Osteoblast (primary cell): ENCODE results near the gene PGBD5. TPM values are rescaled to one million over a fixed set of nuclear protein-coding genes. Genes with fewer than 3 reads are reported as not detected.
A peak's percentile ranks its signal among the peaks of the same experiment; 100 is the strongest.

Experiments
- DNase-seq: peaks from one replicate; pipeline ENCODE4 v3.0.0; 2011; ENCODE audit warnings: low spot score, mixed read lengths; ENCODE audit not compliant: insufficient read length; ENCODE audit errors: missing footprints
- H2AFZ ChIP-seq: 2 replicates; pipeline ENCODE4 v1.6.0; 2011; ENCODE audit warnings: mild to moderate bottlenecking, low read length
- H3K27ac ChIP-seq: 2 replicates; pipeline ENCODE4 v1.5.1; 2011; ENCODE audit warnings: mild to moderate bottlenecking, low read depth, low read length, moderate library complexity
- H3K27me3 ChIP-seq: 2 replicates; pipeline ENCODE4 v1.6.0; 2012; ENCODE audit warnings: mild to moderate bottlenecking, control low read depth, inconsistent platforms, low read length, moderate library complexity; ENCODE audit not compliant: insufficient read depth
- H3K36me3 ChIP-seq: 2 replicates; pipeline ENCODE4 v1.5.1; 2011; ENCODE audit warnings: mild to moderate bottlenecking, low read length, control low read depth, moderate library complexity; ENCODE audit not compliant: insufficient read depth
- H3K4me1 ChIP-seq: 2 replicates; pipeline ENCODE4 v1.5.1; 2011; ENCODE audit warnings: mild to moderate bottlenecking, low read length, control low read depth, moderate library complexity; ENCODE audit not compliant: insufficient read depth
- H3K4me2 ChIP-seq: 2 replicates; pipeline ENCODE4 v1.6.0; 2011; ENCODE audit warnings: mild to moderate bottlenecking, low read length; ENCODE audit not compliant: insufficient read depth
- H3K4me3 ChIP-seq: fragments of 200-600 bp; sonication (generic); 3 replicates; pipeline ENCODE4 v1.5.1; 2012; ENCODE audit warnings: mild to moderate bottlenecking, low read length, inconsistent platforms; ENCODE audit not compliant: insufficient read depth
- H3K79me2 ChIP-seq: 2 replicates; pipeline ENCODE4 v1.6.0; 2012; ENCODE audit warnings: mild to moderate bottlenecking, low read length, control low read depth, inconsistent platforms; ENCODE audit not compliant: insufficient read depth
- H3K9me3 ChIP-seq: 2 replicates; pipeline ENCODE4 v1.5.1; 2011; ENCODE audit warnings: low read depth, low read length, control low read depth
- H4K20me1 ChIP-seq: 2 replicates; pipeline ENCODE4 v1.6.0; 2012; ENCODE audit warnings: mild to moderate bottlenecking, low read length, control low read depth; ENCODE audit not compliant: insufficient read depth
- CTCF ChIP-seq: IDR thresholded peaks from 2 replicates; pipeline ENCODE4 v1.5.1; 2011; ENCODE audit warnings: mild to moderate bottlenecking, low read depth, low read length, moderate library complexity; ENCODE audit errors: extremely low read depth
- total RNA-seq: library from RNA; depleted of rRNA; stranded (reverse); fragments of >200 nt; gene quantifications from 2 replicates; pipeline ENCODE4 v1.2.3, GENCODE V29; 2012

Gene PGBD5
- total RNA-seq, 1 donor: under 0.01 TPM

- H2AFZ ChIP-seq: no peak overlapping the region
- no peaks in the 10 kb centered on the region for H3K4me1 ChIP-seq
- H4K20me1 ChIP-seq: no peaks in the 10 kb centered on the region
- TF ChIP-seq CTCF: no peak
- H3K4me3 ChIP-seq: no peak overlapping the region
- no peaks in the 10 kb centered on the region for H3K79me2 ChIP-seq
- no peak overlapping the region for H3K27ac ChIP-seq
- H3K36me3 ChIP-seq: no peaks in the 10 kb centered on the region
- no peak overlapping the region for H3K4me2 ChIP-seq
- no peaks in the 10 kb centered on the region for H3K9me3 ChIP-seq
- no peak for DNase-seq
- no peaks in the 10 kb centered on the region for H3K27me3 ChIP-seq
Measured at GRCh38 chr1:230391776-230392535, 34.2 kb downstream of the PGBD5 start.

GRCh38 chr1:230390371-230390770, 35.8 kb downstream of the PGBD5 start:
- H3K27ac ChIP-seq: no peak overlapping the region
- no peaks in the 10 kb centered on the region for H3K4me1 ChIP-seq
- H2AFZ ChIP-seq: no peak overlapping the region
- H4K20me1 ChIP-seq: no peaks in the 10 kb centered on the region
- no peaks in the 10 kb centered on the region for H3K9me3 ChIP-seq
- no peaks in the 10 kb centered on the region for H3K79me2 ChIP-seq
- H3K36me3 ChIP-seq: no peaks in the 10 kb centered on the region
- no peak for DNase-seq
- H3K4me2 ChIP-seq: no peak overlapping the region
- TF ChIP-seq CTCF: no peak
- H3K4me3 ChIP-seq: no peak overlapping the region
- no peaks in the 10 kb centered on the region for H3K27me3 ChIP-seq

- no peaks in the 10 kb centered on the region for H3K27me3 ChIP-seq
- TF ChIP-seq CTCF: no peak
Measured at GRCh38 chr1:230387876-230388275, 38.3 kb downstream of the PGBD5 start.

GRCh38 chr1:230387296-230387695, 38.8 kb downstream of the PGBD5 start:
- no peaks in the 10 kb centered on the region for H3K36me3 ChIP-seq
- no peak for DNase-seq
- H4K20me1 ChIP-seq: no peaks in the 10 kb centered on the region
- H3K27me3 ChIP-seq: no peaks in the 10 kb centered on the region
- H3K4me2 ChIP-seq: no peak overlapping the region
- no peaks in the 10 kb centered on the region for H3K79me2 ChIP-seq
- no peaks in the 10 kb centered on the region for H3K9me3 ChIP-seq
- no peak overlapping the region for H3K27ac ChIP-seq
- no peak overlapping the region for H3K4me3 ChIP-seq
- H3K4me1 ChIP-seq: no peaks in the 10 kb centered on the region
- no peak overlapping the region for H2AFZ ChIP-seq
- no peak for TF ChIP-seq CTCF

More at GRCh38 chr1:230387876-230388275, 38.3 kb downstream of the PGBD5 start:
- no peak overlapping the region for H3K4me2 ChIP-seq
- no peak overlapping the region for H3K27ac ChIP-seq
- no peaks in the 10 kb centered on the region for H3K79me2 ChIP-seq
- H2AFZ ChIP-seq: no peak overlapping the region
- no peaks in the 10 kb centered on the region for H3K36me3 ChIP-seq
- peak; percentile 25 for DNase-seq
- no peaks in the 10 kb centered on the region for H3K9me3 ChIP-seq
- no peaks in the 10 kb centered on the region for H4K20me1 ChIP-seq
- H3K4me3 ChIP-seq: no peak overlapping the region
- H3K4me1 ChIP-seq: no peaks in the 10 kb centered on the region
